Activated CD4-positive, alpha-beta T cell treated with anti-CD3 and anti-CD28 coated beads, Interleukin-2, amount 10 ng/mL, durations not matched to agents 24 days and 14 days (primary cell): ENCODE data around the gene PIP4K2C. TPM values are rescaled to one million over a fixed set of nuclear protein-coding genes. Genes with fewer than 3 reads are reported as not detected.

Experiments
- DNase-seq: peaks from one replicate; pipeline ENCODE4 v3.0.0; 2022
- H3K27ac Mint-ChIP-seq: one replicate; pipeline ENCODE4 v1.8.0; 2022; ENCODE audit warnings: mild to moderate bottlenecking, mixed read lengths
- H3K27me3 Mint-ChIP-seq: one replicate; pipeline ENCODE4 v1.8.0; 2022; ENCODE audit warnings: mixed read lengths
- H3K36me3 Mint-ChIP-seq: one replicate; pipeline ENCODE4 v1.8.0; 2022; ENCODE audit warnings: low read depth, mild to moderate bottlenecking, mixed read lengths
- H3K4me1 Mint-ChIP-seq: one replicate; pipeline ENCODE4 v1.8.0; 2021; ENCODE audit warnings: mixed read lengths
- H3K4me3 Mint-ChIP-seq: one replicate; pipeline ENCODE4 v1.8.0; 2022; ENCODE audit warnings: mild to moderate bottlenecking, moderate library complexity, mixed read lengths
- H3K9me3 Mint-ChIP-seq: one replicate; pipeline ENCODE4 v1.8.0; 2021; ENCODE audit warnings: mixed read lengths
- intact Hi-C: fragments of 100-400 bp; cut with micrococcal nuclease; formaldehyde crosslinking; loops from one replicate; pipeline ENCODE4 v1.15.1; 2023
- total RNA-seq: library from RNA; stranded (reverse); gene quantifications from 2 replicates; pipeline ENCODE4 v1.2.3, GENCODE V29; 2022

The PIP4K2C gene
- total RNA-seq, 1 donor from 2014 or later: 21.5 TPM

GRCh38 chr12:57604454-57604991, 13.5 kb downstream of the PIP4K2C start, which contains the start of gene DTX3:
TSS of gene DTX3 (plus strand) at chr12:57604824. CDS start at chr12:57606518, 1,694 bp downstream.
- intact Hi-C loops: loop anchor here (1.0 kb wide), 1 partner anchor 13 kb away; the partner anchor contains the start of gene PIP4K2C
- H3K9me3 Mint-ChIP-seq: no peaks in the 10 kb centered on the region
- H3K36me3 Mint-ChIP-seq: peaks cover 28% of the 10 kb centered on the region
- peak; percentile 83 for DNase-seq
- H3K27ac Mint-ChIP-seq: peak within 1 kb of the TSS; percentile 89
- H3K27me3 Mint-ChIP-seq: peaks cover 2% of the 10 kb centered on the region
- peaks cover 25% of the 10 kb centered on the region for H3K4me1 Mint-ChIP-seq
- H3K4me3 Mint-ChIP-seq: peak within 1 kb of the TSS; percentile 84

GRCh38 chr12:57604992-57605810, 14.2 kb downstream of the PIP4K2C start:
- no peaks in the 10 kb centered on the region for H3K9me3 Mint-ChIP-seq
- DNase-seq: no peak
- H3K27me3 Mint-ChIP-seq: peaks cover 3% of the 10 kb centered on the region
- peaks cover 25% of the 10 kb centered on the region for H3K4me1 Mint-ChIP-seq
- H3K27ac Mint-ChIP-seq: peak overlapping the region; percentile 82
- intact Hi-C loops: loop anchor here (1.0 kb wide), 1 partner anchor 14 kb away; the partner anchor contains the start of gene PIP4K2C
- peaks cover 28% of the 10 kb centered on the region for H3K36me3 Mint-ChIP-seq
- H3K4me3 Mint-ChIP-seq: peak overlapping the region; percentile 84

GRCh38 chr12:57605811-57606311, 14.9 kb downstream of the PIP4K2C start:
- Mint-ChIP-seq H3K9me3 (no peaks in the 10 kb centered on the region), H3K27me3 (peaks cover 6% of the 10 kb centered on the region), H3K36me3 (peaks cover 23% of the 10 kb centered on the region), H3K4me1 (peaks cover 26% of the 10 kb centered on the region), H3K4me3 (no peak overlapping the region), H3K27ac (no peak overlapping the region)
- intact Hi-C loops: no loop called here
- no peak for DNase-seq

- H3K27me3 Mint-ChIP-seq: peaks cover 7% of the 10 kb centered on the region
- no peak for DNase-seq
- peaks cover 28% of the 10 kb centered on the region for H3K4me1 Mint-ChIP-seq
- peak overlapping the region; percentile 2 for H3K4me3 Mint-ChIP-seq
- peaks cover 17% of the 10 kb centered on the region for H3K36me3 Mint-ChIP-seq
- intact Hi-C loops: no loop called here
- H3K9me3 Mint-ChIP-seq: no peaks in the 10 kb centered on the region
- no peak overlapping the region for H3K27ac Mint-ChIP-seq
Measured at GRCh38 chr12:57606399-57606798, 15.4 kb downstream of the PIP4K2C start.

- peaks cover 13% of the 10 kb centered on the region for H3K36me3 Mint-ChIP-seq
- H3K27ac Mint-ChIP-seq: no peak overlapping the region
- intact Hi-C loops: no loop called here
- DNase-seq: no peak
- H3K9me3 Mint-ChIP-seq: no peaks in the 10 kb centered on the region
- peak overlapping the region; percentile 2 for H3K4me3 Mint-ChIP-seq
- H3K4me1 Mint-ChIP-seq: peaks cover 28% of the 10 kb centered on the region
- peaks cover 7% of the 10 kb centered on the region for H3K27me3 Mint-ChIP-seq
Measured at GRCh38 chr12:57606821-57607220, 15.8 kb downstream of the PIP4K2C start.

- H3K36me3 Mint-ChIP-seq: peaks cover 2% of the 10 kb centered on the region
Measured at GRCh38 chr12:57607958-57608663, 17.1 kb downstream of the PIP4K2C start.

GRCh38 chr12:57609101-57609780, 18.2 kb downstream of the PIP4K2C start:
- DNase-seq: no peak
- Mint-ChIP-seq H3K4me1 (peaks cover 20% of the 10 kb centered on the region), H3K27ac (no peak overlapping the region), H3K27me3 (peaks cover 30% of the 10 kb centered on the region), H3K36me3 (peaks cover 2% of the 10 kb centered on the region), H3K9me3 (no peaks in the 10 kb centered on the region), H3K4me3 (no peak overlapping the region)
- intact Hi-C loops: no loop called here

More at GRCh38 chr12:57607958-57608663, 17.1 kb downstream of the PIP4K2C start:
- Mint-ChIP-seq H3K27me3 (peaks cover 20% of the 10 kb centered on the region), H3K27ac (no peak overlapping the region), H3K9me3 (no peaks in the 10 kb centered on the region), H3K4me1 (peaks cover 28% of the 10 kb centered on the region), H3K4me3 (no peak overlapping the region)
- intact Hi-C loops: no loop called here
- no peak for DNase-seq

GRCh38 chr12:57609781-57610553, 19.0 kb downstream of the PIP4K2C start:
- no peaks in the 10 kb centered on the region for H3K9me3 Mint-ChIP-seq
- H3K36me3 Mint-ChIP-seq: peaks cover 2% of the 10 kb centered on the region
- peaks cover 16% of the 10 kb centered on the region for H3K4me1 Mint-ChIP-seq
- peak overlapping the region; percentile 77 for H3K4me3 Mint-ChIP-seq
- DNase-seq: no peak
- intact Hi-C loops: no loop called here
- H3K27ac Mint-ChIP-seq: no peak overlapping the region
- H3K27me3 Mint-ChIP-seq: peaks cover 38% of the 10 kb centered on the region

GRCh38 chr12:57610554-57611107, 19.6 kb downstream of the PIP4K2C start:
- H3K27ac Mint-ChIP-seq: peak overlapping the region; percentile 62
- intact Hi-C loops: no loop called here

GRCh38 chr12:57611108-57611826, 20.3 kb downstream of the PIP4K2C start, which contains the start of gene ARHGEF25:
TSS of gene ARHGEF25 (plus strand) at chr12:57611435. CDS start at chr12:57611895, 460 bp downstream.
- H3K27me3 Mint-ChIP-seq: peaks cover 48% of the 10 kb centered on the region
- H3K27ac Mint-ChIP-seq: peak within 1 kb of the TSS; percentile 62
- H3K4me3 Mint-ChIP-seq: peak within 1 kb of the TSS; percentile 77
- no peaks in the 10 kb centered on the region for H3K36me3 Mint-ChIP-seq
- intact Hi-C loops: no loop called here
- peak; percentile 80 for DNase-seq
- H3K4me1 Mint-ChIP-seq: peaks cover 7% of the 10 kb centered on the region
- no peaks in the 10 kb centered on the region for H3K9me3 Mint-ChIP-seq

More at GRCh38 chr12:57610554-57611107, 19.6 kb downstream of the PIP4K2C start:
- peaks cover 10% of the 10 kb centered on the region for H3K4me1 Mint-ChIP-seq
- DNase-seq: peak; percentile 60
- no peaks in the 10 kb centered on the region for H3K9me3 Mint-ChIP-seq
- H3K4me3 Mint-ChIP-seq: peak overlapping the region; percentile 77
- H3K27me3 Mint-ChIP-seq: peaks cover 42% of the 10 kb centered on the region
- no peaks in the 10 kb centered on the region for H3K36me3 Mint-ChIP-seq

GRCh38 chr12:57611827-57612710, 21.1 kb downstream of the PIP4K2C start:
- H3K27me3 Mint-ChIP-seq: peaks cover 53% of the 10 kb centered on the region
- H3K4me3 Mint-ChIP-seq: peak overlapping the region; percentile 48
- intact Hi-C loops: no loop called here

More at GRCh38 chr12:57611827-57612710, 21.1 kb downstream of the PIP4K2C start:
- H3K36me3 Mint-ChIP-seq: no peaks in the 10 kb centered on the region
- no peaks in the 10 kb centered on the region for H3K9me3 Mint-ChIP-seq
- H3K4me1 Mint-ChIP-seq: peaks cover 5% of the 10 kb centered on the region
- no peak for DNase-seq
- no peak overlapping the region for H3K27ac Mint-ChIP-seq
